IPS DF 4.7 (cell line): ENCODE measurements around the gene UGGT2.
"Not testable (repeated sequence)": the region's sequence is repeated elsewhere in the genome, so short reads cannot be mapped to it uniquely, and the experiment has no call there.

Experiments
- DNase-seq: peaks from one replicate; pipeline ENCODE4 v3.0.0-alpha.2; 2013; ENCODE audit warnings: low spot score; ENCODE audit errors: extremely low read depth

Gene UGGT2

DNA sequence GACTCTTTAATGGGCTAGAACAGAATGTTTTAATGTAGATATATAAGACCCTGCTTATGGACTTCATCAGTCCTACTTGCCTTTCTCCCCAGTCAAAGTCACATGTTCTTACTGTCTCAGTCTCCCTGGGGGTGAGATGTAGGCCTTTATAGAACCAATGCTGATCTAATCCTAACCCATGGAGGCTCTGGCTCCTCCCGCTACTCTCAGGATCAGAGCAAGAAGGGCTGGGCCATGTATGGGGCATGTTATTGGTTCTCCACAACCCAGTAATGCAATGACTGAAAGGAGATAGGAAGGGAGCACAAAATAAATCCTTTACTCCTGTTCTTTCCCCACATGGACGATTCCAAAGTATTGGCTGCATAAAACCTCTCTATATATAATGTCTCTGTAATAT, 82.3 kb downstream of the UGGT2 start:
- no peak for DNase-seq

DNA sequence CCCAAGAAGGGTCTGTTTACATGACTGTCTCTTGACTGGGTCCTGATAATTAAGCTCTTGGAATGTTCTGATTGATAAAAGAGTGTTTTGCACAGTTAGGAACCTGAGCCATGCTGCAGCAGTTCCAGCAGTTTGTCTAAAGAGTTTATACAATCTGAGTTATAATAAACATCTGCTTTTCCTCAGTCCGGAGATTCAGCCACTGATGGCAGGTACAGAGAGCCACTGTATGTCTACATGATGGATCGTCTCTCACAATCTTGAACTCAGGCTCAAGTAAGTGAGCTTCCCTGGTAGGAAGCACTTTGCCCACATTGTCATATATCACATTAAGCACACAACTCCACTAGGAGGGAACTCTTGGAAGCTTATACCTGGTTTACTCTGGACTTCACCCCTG, 84.3 kb downstream of the UGGT2 start:
- no peak for DNase-seq

GRCh38 chr13:95957331-95957730, 95.9 kb downstream of the UGGT2 start:
- no peak for DNase-seq

DNA sequence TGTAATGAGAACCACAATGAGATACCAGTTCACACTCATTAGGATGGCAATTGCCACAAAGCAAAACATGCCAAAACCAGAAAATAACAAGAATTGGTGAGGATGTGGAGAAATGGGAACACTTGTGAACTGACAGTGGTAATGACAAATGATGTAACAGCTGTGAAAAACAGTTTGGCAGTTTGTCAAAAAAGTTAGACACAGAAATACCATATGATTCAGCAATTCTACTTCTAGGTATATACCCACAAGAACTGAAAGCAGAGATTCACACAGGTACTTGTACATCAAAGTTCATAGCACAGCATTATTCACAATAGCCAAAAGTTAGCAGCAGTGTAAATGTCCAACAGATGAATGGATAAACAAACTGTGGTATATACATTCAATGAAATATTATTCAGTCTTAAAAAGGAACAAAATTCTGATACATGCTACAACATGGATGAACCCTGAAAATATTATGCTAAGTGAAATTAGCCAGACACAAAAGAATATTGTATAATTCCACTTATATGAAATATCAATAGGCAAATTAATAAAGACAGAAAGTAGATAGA, 96.5 kb downstream of the UGGT2 start:
- DNase-seq, result no peak

- DNase-seq, result no peak
Measured at GRCh38 chr13:95955719-95956118, 97.5 kb downstream of the UGGT2 start.

GRCh38 chr13:95955255-95955654, 97.9 kb downstream of the UGGT2 start:
- no peak for DNase-seq

- DNase-seq, result peak; percentile 25
Measured at GRCh38 chr13:95954266-95954665, 98.9 kb downstream of the UGGT2 start.

GRCh38 chr13:95950103-95950502, 103.1 kb downstream of the UGGT2 start:
- no peak for DNase-seq

- no peak for DNase-seq
Measured at GRCh38 chr13:95948656-95949055, 104.5 kb downstream of the UGGT2 start.

DNA sequence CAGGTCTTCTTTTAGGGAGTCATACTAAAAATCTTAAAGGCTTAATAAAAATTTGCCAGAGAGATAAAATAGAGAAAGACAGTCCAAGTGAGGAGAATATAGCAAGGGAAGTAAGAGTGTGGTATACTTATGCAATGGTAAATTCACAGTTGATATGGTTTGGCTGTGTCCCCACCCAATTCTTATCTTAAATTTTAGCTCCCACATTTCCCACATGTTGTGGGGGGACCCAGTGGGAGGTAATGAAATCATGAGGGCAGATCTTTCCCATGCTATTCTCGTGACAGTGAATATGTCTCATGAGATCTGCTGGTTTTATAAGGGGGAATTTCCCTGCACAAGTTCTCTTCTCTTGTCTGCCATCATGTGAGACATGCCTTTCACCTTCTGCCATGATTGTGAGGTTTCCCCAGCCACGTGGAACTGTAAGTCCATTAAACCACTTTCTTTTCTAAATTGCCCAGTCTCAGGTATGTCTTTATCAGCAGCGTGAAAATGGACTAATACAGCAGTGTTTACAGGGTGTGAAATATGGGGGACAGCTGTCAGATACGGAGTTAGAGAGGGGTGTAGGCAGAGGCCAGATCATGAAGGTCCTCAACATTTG, 115.4 kb downstream of the UGGT2 start:
- DNase-seq, result no peak

DNA sequence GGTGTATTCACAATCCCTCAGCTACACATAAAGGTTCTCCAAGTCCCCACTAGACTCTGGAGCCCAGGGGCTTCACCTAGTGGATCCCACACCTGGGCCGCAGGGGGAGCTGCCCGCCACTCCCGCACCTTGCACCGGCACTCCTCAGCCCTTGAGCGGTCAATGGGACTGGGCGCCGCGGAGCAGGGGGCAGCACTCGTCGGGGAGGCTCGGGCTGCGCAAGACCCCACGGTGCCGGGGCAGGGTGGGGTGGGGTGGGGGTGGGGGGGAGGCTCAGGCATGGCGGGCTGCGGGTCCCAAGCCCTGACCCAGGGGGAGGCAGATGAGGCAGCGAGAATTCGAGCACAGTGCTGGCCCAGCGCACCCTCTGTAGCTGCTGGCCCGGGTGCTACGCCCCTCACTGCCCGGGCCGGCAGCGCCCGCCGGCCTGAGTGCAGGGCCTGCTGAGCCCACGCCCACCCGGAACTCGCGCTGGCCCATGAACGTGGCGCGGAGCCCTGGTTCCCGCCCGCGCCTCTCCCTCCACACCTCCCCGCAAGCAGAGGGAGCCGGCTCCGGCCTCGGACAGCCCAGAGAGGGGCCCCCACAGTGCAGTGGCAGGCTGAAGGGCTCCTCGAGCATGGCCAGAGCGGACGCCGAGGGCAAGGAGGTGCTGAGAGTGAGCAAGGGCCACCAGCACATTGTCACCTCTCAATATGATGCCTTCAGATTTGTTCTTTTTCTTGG, 121.7 kb downstream of the UGGT2 start:
- no peak for DNase-seq

DNA sequence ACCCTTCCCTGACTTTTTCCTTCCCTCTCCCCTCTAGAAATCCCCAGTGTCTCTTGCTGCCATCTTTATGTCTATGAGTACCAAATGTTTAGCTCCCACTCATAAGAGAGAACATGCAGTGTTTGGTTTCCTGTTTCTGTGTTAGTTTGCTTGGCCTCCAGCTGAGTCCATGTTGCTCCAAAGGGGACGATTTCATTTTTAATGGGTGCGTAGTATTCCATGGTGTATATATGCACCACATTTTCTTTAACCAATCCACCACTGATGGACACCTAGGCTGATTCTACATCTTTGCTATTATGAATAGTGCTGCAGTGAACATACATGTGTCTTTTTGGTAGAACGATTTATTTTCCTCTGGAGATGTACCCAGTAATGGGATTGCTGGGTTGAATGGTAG, 123.8 kb downstream of the UGGT2 start:
- no peak for DNase-seq

- DNase-seq, result not testable (repeated sequence)
Measured at GRCh38 chr13:95928367-95928906, 124.8 kb downstream of the UGGT2 start.

DNA sequence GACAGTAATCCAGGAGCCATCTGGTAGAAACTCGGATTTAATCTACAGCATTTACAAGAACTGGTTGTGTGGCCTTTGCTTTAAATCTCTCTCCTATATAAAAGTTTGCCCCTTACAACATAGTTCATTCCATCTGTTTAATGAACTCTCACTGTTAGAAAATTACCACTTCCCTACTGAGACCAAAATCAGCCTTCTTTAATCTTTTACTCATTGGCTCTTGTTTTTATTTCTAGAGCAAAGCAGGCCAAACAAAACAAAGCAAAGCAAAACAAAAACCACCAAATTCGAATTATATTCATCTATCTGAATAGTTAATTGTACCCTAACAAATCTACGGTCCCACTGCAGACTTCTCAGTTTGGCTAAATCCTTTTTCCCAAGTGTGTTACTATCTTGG, 127.0 kb downstream of the UGGT2 start:
- no peak for DNase-seq

- DNase-seq, result peak; percentile 5
Measured at GRCh38 chr13:95924389-95924994, 128.7 kb downstream of the UGGT2 start.

DNA sequence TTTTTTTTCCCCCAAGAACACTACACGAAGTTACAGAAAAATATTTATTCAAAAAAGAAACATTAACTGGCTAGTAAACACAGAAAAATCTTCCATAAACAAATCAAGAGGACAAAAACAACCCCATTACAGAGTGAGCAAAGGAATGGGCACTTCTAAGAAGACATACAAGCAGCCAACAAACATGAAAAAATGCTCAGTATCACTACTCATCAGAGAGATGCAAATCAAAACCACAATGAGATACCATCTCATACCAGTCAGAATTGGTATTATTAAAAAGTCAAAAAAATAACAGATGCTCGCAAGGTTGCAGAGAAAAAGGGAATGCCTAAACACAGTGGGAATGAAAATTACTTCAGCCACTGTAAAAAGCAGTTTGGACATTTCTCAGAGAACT, 131.7 kb downstream of the UGGT2 start:
- no peak for DNase-seq

- no peak for DNase-seq
Measured at GRCh38 chr13:95920485-95920884, 132.7 kb downstream of the UGGT2 start.

- no peak for DNase-seq
Measured at GRCh38 chr13:95918860-95919259, 134.3 kb downstream of the UGGT2 start.

DNA sequence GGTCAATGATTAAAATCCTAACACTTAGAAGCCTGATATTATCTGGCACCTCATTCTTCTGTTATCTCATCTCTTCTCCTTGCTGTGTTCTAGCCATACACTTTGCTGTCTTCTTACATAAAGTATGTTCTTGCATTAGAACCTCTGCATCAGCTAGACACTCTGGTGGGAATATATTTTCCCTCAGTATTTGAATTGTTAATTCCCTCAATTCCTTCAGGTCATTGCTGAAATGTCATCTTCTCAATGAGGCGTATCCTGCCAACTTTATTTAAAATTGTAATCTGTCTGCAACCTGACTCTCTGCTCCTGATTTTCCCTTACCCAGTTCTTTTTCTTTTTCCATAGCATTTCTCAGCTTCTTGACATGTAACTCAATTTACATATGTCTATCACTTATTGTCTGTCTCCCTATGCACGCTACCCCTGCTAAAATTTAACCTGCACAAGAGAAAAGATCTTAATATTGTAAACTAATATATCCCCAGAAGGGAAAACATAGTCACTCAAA, 138.2 kb downstream of the UGGT2 start:
- DNase-seq, result no peak

DNA sequence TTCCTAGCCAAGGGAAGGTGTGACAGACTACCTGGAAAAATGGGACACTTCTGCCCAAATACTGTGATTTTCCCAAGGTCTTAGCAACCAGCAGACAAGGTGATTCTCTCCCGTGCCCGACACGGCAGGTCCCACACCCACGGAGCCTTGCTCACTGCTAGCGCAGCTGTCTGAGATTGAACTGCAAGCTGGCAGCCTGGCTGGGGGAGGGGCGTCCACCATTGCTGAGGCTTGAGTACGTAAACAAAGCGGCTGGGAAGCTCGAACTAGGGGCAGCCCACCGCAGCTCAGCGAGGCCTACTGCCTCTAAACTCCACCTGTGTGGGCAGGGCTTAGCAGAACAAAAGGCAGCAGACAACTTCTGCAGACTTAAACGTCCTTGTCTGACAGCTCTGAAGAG, 146.2 kb downstream of the UGGT2 start:
- no peak for DNase-seq

DNA sequence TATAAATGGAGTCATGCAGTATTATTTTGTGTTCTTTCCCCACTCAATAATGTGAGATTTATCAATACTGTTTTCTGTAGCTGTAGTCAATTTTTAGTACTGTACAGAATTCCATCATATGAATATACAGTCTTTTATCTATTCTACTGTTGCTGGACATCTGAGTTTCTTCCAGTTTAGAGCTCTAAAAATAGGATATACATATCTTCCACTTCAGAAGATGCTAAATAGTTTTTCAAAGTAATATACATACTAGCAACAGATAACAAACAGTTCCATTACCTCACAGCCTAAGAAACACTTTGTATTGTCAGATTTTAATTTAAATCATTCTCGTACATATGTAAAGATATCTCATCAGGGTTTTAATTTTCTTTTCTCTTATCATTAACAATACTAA, 149.6 kb downstream of the UGGT2 start:
- DNase-seq, result no peak

GRCh38 chr13:95902741-95903140, 150.5 kb downstream of the UGGT2 start:
- no peak for DNase-seq
